Natural killer cell treated with Interleukin-12 subunit alpha and Interleukin-12 subunit beta and Interleukin-15 and Interleukin-18, amount 100 ng/mL, for 72 hours (primary cell): Measurements from ENCODE around the gene CHKA. TPM values are rescaled to one million over a fixed set of nuclear protein-coding genes. Genes with fewer than 3 reads are reported as not detected.

ENCODE experiments used
- ATAC-seq, 2 donors: fragments of 150-1000 bp; cut with Tn5 transposase in 1 of 2; sonication (Bioruptor Pico), chemical (Tn5 transposase) in 1 of 2; 2 replicates each; pipeline ENCODE4 v1.10.0; 2021
- DNase-seq: peaks from one replicate; pipeline ENCODE4 v3.0.0; 2022; ENCODE audit warnings: low spot score
- H3K27ac Mint-ChIP-seq, 2 donors: 1 replicate in 1 of 2; 2 replicates in 1 of 2; pipeline ENCODE4 v1.8.0; 2022; ENCODE audit warnings: mixed read lengths in 2 of 2, mild to moderate bottlenecking in 1 of 2, moderate library complexity in 1 of 2
- H3K27me3 Mint-ChIP-seq, 2 donors: 1 replicate in 1 of 2; 2 replicates in 1 of 2; pipeline ENCODE4 v1.8.0; 2022; ENCODE audit warnings: mixed read lengths in 2 of 2
- H3K36me3 Mint-ChIP-seq: one replicate; pipeline ENCODE4 v1.8.0; 2022; ENCODE audit warnings: mixed read lengths
- H3K4me1 Mint-ChIP-seq, 2 donors: 1 replicate in 1 of 2; 2 replicates in 1 of 2; pipeline ENCODE4 v1.8.0; 2022; ENCODE audit warnings: low read depth in 2 of 2, mixed read lengths in 2 of 2, mild to moderate bottlenecking in 1 of 2
- H3K4me3 Mint-ChIP-seq: one replicate; pipeline ENCODE4 v1.8.0; 2022; ENCODE audit warnings: mixed read lengths
- H3K9me3 Mint-ChIP-seq: 2 replicates; pipeline ENCODE4 v1.8.0; 2022; ENCODE audit warnings: mixed read lengths
- total RNA-seq, 2 donors: library from RNA; stranded (reverse); gene quantifications; one replicate each; pipeline ENCODE4 v1.2.3, GENCODE V29; 2022

Gene CHKA
- total RNA-seq, 2 donors from 2014 or later: 10.6 to 34.9 TPM

DNA sequence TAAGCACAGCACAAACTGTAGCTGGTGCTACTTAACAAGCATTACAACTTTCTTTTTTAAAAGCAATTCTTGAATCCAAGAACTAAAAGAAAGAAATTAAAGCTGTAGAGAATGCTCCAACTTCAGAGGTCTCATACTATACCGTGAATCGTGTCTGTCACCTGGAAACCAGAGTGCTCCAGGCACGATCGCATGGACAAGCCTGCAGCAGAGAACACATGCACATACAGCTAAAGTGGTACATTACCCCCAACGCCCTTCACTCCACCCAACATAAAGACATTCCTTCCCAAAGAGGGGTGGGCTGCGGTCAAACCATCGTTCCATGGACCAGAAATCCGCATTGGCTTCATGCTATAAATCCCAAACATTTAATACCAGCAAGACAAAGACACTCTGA, 31.5 kb downstream of the CHKA start:
- Mint-ChIP-seq H3K4me1 (peaks cover 16% of the 10 kb centered on the region in 2 donors), H3K36me3 (no peaks in the 10 kb centered on the region), H3K27me3 (no peaks in the 10 kb centered on the region), H3K27ac (peak overlapping the region; percentile 62 to 88), H3K9me3 (no peaks in the 10 kb centered on the region), H3K4me3 (no peak overlapping the region)
- ATAC-seq (no peak), DNase-seq (no peak)

DNA sequence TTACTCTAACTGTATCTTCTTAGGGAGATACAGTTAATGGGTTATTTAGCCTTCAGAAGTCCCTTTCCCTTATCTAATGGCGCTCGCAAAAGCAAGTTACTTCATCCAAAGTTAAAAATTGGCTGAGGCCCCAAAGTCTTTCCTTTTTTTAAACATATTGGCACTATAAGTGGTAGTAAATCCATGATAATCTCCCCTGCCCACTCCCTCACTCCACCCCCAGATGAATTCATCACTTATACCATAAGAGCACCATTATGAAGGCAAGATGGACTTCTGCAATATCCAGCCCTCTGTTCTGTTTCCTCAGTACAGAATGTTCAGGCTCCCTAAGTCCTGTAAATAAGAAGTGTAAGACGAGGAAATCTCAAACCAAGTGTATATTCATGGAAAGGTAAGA, 37.7 kb downstream of the CHKA start:
- Mint-ChIP-seq H3K4me3 (no peak overlapping the region), H3K27me3 (no peaks in the 10 kb centered on the region), H3K4me1 (peaks cover 0 to 2% of the 10 kb centered on the region in 2 donors), H3K36me3 (no peaks in the 10 kb centered on the region), H3K27ac (no peak overlapping the region), H3K9me3 (no peaks in the 10 kb centered on the region)
- ATAC-seq (no peak), DNase-seq (no peak)

DNA sequence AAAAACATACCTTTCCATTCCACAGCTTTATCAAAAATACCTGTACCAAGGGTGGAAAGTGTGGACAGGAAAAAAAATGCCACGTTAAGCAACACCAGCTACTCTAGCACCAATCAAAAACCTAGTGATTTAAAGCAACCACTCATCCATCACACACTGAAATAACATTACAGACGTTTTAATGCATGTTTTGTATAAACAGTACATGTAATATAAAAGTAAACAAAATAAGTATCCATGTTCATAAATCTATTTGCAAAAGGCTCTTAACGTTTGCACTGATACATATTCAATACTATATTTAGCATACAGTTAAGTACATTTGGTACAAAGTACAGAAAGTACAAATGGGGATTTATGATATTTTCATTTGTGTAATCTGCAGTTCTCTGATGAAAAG, 38.7 kb downstream of the CHKA start:
- DNase-seq (no peak), ATAC-seq (no peak)
- no peaks in the 10 kb centered on the region for H3K9me3 Mint-ChIP-seq
- H3K4me3 Mint-ChIP-seq: no peak overlapping the region
- no peaks in the 10 kb centered on the region for H3K27me3 Mint-ChIP-seq
- H3K36me3 Mint-ChIP-seq: no peaks in the 10 kb centered on the region
- no peak overlapping the region for H3K27ac Mint-ChIP-seq
- peaks cover 6 to 8% of the 10 kb centered on the region in 2 donors for H3K4me1 Mint-ChIP-seq

DNA sequence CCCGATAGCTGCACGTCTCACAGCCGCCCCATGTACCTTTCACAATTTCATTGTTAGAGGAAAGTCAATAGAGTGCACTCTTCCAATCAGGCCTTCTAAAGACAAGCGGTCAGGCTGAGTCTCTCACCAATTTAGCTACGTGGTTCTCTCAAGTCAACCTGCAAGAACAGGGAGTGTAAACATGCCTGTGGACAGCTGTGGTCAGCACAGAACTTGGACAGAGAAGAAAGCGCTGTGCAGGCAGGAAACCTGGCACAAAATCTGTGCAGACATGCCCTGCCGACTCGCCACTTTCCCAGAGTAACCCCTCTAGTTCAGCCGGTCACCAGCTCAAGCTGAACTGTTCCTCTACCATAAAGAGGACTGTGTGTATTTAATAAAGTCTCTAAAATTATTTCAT, 39.5 kb downstream of the CHKA start:
- ATAC-seq (no peak), DNase-seq (no peak)
- Mint-ChIP-seq H3K36me3 (no peaks in the 10 kb centered on the region), H3K4me1 (peaks cover 8 to 12% of the 10 kb centered on the region in 2 donors), H3K9me3 (no peaks in the 10 kb centered on the region), H3K27me3 (no peaks in the 10 kb centered on the region), H3K4me3 (no peak overlapping the region), H3K27ac (no peak overlapping the region)

DNA sequence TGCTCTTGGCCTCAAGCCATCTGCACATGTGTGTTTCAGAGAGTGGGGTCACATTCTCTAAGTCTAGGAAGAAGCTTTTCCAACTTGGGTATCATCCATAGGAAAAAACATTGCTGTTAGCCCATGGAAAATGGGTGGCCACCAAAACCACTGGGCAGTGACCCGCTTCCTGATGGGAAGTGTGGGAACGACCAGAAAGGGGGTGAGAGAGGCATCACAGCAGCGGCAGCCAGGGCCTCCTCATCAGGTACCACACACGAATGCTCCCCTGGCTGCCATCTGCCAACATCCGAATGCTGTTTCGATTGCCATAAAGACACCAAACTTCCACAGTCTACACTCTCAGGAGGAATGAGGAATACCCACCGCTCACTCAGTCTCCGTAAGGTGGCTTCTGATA, 40.3 kb downstream of the CHKA start:
- no peak overlapping the region for H3K27ac Mint-ChIP-seq
- H3K36me3 Mint-ChIP-seq: no peaks in the 10 kb centered on the region
- ATAC-seq: no peak
- H3K4me1 Mint-ChIP-seq: peaks cover 8 to 12% of the 10 kb centered on the region in 2 donors
- no peak overlapping the region for H3K4me3 Mint-ChIP-seq
- H3K9me3 Mint-ChIP-seq: no peaks in the 10 kb centered on the region
- no peak for DNase-seq
- H3K27me3 Mint-ChIP-seq: no peaks in the 10 kb centered on the region

DNA sequence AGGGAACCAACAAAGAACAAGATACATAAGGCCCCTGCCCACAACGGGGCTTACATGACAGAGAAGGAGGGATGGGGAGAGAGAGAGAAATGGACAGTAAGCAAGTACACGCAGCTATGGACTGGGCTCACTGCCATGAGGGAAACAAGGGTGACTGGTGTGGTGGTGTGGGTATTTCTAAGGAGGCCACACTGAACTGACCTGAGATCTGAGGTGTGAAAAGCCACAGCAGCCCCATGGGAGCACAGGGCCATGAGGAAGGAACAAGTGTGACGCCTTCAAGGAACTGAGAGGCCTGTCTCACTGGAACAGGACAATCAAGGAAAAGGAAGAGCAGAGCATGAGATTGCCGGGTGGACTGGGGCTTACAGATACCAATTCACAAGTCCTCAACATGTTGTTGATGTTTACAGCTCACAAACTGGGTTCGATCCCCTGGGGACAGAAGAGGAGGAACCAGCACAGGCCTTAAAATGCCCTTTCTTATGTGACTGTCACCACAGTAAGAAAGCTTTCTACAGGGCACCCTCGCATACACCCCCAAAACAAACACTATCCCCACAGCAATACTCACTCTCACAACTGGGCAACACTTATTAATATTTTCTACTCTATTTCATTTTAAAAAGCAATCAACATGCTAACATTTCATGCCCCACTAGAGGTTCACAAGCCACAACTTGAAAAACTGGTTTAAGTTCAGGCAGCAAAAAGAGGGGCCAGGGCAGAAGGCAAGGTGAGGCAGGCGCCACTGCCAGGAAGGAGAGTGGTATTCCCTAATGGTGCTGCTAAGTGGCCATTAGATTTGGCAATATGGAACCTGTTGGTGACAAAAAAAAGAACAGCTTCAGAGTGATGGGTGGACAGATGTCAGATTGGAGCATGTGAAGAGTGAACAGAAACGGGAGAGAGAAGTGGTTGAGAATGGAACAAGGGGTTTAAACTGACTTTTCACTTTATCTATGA, 43.3 kb downstream of the CHKA start:
- H3K27me3 Mint-ChIP-seq: no peaks in the 10 kb centered on the region
- no peak overlapping the region for H3K27ac Mint-ChIP-seq

DNA sequence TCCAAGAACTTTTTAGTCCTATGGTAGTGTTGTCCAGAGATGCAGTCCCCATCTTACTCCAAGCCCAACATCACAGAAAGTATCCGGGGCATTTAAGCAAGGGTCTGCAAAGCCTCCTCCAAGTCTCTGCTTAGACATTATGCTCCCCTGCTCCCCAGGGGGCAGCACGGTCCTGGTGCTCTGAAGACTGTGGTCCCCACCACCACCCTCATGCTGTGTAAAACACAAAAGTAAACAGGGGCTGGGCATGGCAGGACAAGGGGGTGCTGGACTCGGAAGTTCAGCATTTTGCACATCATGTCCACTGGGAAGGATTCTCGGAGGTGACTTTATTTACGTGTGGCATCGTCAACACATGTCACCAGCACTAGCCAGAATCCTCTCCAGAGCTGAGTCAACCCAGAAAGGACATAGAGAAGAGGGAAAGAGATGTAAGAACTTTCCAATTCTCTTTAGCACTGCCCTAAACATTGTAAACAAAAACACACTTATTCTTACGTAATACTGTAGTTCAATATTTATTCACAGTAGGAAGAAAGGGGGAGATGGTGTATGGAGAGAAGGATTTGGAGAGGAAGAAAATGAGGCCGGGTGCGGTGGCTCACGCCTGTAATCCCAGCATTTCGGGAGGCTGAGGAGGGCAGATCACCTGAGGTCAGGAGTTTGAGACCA, 44.7 kb downstream of the CHKA start:
- H3K9me3 Mint-ChIP-seq: no peaks in the 10 kb centered on the region
- H3K27me3 Mint-ChIP-seq: no peaks in the 10 kb centered on the region
- ATAC-seq: no peak
- H3K4me3 Mint-ChIP-seq: no peak overlapping the region
- no peak overlapping the region for H3K27ac Mint-ChIP-seq
- no peak for DNase-seq
- H3K36me3 Mint-ChIP-seq: no peaks in the 10 kb centered on the region
- H3K4me1 Mint-ChIP-seq: peaks cover 8 to 12% of the 10 kb centered on the region in 2 donors

More for the DNA sequence above, 43.3 kb downstream of the CHKA start:
- H3K4me3 Mint-ChIP-seq: no peak overlapping the region
- H3K4me1 Mint-ChIP-seq: peaks cover 8 to 12% of the 10 kb centered on the region in 2 donors
- H3K36me3 Mint-ChIP-seq: no peaks in the 10 kb centered on the region
- H3K9me3 Mint-ChIP-seq: no peaks in the 10 kb centered on the region
- ATAC-seq: peak in 1 of 2 donors; percentile 53
- no peak for DNase-seq

DNA sequence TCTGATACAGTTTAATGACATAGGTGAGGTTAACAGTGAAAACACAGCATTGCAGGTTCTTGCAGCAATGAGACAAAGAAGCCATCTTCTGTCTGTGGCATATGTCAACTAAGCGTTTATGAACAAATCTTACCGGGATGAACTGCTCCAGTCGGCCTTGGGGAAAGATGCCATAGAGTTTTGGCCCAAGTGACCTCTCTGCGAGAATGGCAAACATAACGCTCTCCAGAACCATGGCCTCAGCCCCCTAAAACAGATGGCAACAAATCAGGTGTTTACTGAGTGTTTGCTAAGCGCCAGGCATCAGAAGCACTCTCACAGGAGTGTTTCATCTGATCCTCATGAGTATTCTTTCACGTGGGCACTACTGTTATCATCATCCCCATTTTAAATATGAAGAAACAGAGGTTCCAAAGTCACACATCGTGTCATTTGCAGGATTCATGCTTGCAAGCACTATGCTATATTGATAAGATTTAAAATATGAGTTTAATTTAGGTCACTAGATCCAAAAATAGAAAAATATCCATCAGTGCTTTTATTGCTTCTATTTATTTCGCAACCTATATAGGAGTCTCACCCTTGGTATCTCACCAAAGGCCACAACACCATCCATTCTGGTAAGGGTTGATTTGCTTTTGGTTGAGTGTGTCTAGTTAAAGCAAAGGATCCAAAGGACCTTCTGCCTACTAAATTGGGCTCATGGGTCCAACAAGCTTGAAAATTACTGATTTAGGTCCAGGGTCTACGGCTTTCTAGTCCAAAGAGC, 46.4 kb downstream of the CHKA start:
- Mint-ChIP-seq H3K9me3 (no peaks in the 10 kb centered on the region), H3K36me3 (peaks cover 3% of the 10 kb centered on the region), H3K4me3 (no peak overlapping the region), H3K27ac (no peak overlapping the region), H3K4me1 (peaks cover 5 to 12% of the 10 kb centered on the region in 2 donors), H3K27me3 (no peaks in the 10 kb centered on the region)
- ATAC-seq (no peak), DNase-seq (no peak)

DNA sequence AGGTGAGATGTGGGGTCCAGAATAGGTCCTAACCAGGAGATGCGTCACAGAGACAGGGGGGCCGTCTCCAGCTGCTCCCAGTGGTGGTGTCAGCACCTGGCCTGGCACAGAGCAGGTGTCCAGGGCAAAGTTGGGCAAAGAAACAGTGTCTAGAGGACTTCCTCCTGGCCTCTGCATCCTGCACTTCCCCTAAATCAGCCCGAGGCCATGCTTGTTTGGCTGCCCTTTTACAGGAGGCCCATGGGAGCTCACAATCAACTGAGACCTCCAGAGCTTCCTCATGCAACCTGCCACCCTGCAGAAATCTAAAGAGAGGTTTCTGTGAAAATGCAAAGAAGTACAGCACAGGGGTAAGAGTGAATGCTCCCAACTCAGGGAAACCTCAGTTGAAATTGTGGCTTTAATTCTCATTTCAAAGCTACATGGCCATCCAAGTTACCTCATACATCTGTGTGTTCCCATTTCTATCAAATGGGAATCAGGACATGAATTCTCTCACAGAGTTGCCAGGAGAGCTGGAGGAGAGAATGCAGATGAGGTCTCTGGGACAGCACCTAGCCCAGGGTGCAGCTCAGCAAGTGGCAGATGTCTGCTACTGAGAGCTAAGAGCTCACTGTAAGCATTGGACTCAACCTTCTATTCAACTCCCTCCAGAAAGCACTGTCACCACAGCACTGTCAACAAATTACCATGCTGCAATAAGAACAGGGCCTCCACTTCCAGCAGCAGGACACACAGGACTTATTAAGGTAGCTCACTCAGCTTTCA, 49.7 kb downstream of the CHKA start:
- ATAC-seq (no peak), DNase-seq (no peak)
- no peaks in the 10 kb centered on the region for H3K27me3 Mint-ChIP-seq
- H3K36me3 Mint-ChIP-seq: peaks cover 5% of the 10 kb centered on the region
- H3K27ac Mint-ChIP-seq: no peak overlapping the region
- no peaks in the 10 kb centered on the region for H3K9me3 Mint-ChIP-seq
- H3K4me3 Mint-ChIP-seq: no peak overlapping the region
- H3K4me1 Mint-ChIP-seq: no peaks in the 10 kb centered on the region

DNA sequence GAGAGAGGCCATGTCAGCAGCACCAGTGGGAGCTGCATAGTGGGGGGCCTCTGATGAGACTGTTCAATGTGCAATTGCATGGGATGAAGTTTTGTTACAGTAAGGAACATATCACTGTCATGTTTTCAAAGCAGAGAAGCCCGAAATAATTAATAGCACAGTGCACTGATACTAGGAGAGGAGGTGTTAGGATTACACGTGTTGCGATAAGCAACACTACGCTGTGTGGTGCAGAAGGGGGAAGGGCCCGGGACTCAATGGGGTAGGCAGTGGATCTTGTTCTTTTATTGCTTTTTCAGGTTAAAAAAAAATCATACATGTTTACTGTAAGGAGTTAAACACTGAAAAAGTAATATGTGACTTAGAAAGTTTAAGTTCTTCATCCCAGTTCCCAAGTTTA, 53.2 kb downstream of the CHKA start:
- H3K27ac Mint-ChIP-seq: no peak overlapping the region
- no peak for ATAC-seq
- no peak for DNase-seq
- H3K27me3 Mint-ChIP-seq: no peaks in the 10 kb centered on the region
- no peak overlapping the region for H3K4me3 Mint-ChIP-seq
- H3K36me3 Mint-ChIP-seq: peaks cover 5% of the 10 kb centered on the region
- no peaks in the 10 kb centered on the region for H3K4me1 Mint-ChIP-seq
- no peaks in the 10 kb centered on the region for H3K9me3 Mint-ChIP-seq

DNA sequence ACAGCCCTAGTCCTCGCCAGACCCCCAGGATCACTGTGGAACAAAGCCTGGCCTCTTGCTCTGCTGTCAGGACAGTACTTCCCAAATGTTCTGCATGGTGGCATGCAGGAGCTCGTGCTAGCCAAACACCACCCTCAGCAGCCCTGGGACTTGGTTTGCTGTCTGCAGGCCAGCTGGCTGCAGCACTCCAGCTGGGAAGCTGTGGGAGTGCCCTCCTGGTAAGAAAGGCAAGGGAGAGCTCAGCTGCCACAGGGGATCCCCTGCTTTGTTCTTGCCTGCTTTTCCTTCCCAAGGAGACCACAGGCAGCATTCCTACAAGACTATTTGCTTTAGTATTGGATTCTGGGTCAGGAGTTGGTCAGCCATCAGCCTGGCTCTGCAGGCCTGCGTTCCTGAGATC, 54.4 kb downstream of the CHKA start:
- Mint-ChIP-seq H3K36me3 (peaks cover 5% of the 10 kb centered on the region), H3K4me1 (no peaks in the 10 kb centered on the region), H3K9me3 (no peaks in the 10 kb centered on the region), H3K27ac (no peak overlapping the region), H3K4me3 (no peak overlapping the region), H3K27me3 (no peaks in the 10 kb centered on the region)
- ATAC-seq: no peak
- DNase-seq: no peak

DNA sequence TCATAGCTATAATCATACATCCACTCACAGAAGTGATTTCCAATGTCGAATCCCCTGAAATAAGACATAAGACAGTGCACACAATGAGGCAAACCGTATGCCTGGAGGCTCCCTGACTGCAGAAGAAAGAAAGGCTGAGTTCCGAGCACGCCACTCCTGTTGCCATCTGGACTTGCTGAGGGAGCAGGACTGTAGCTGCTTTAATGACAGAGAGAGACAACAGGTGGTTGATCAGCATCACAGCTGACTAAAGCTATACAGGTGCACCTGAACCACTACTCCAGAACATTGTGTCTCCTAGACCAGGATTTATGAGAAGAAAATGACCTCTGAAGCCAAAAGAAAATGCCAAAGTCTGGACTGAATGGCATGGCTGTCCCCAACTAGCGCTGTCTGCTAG, 55.3 kb downstream of the CHKA start:
- DNase-seq (no peak), ATAC-seq (no peak)
- Mint-ChIP-seq H3K9me3 (no peaks in the 10 kb centered on the region), H3K27me3 (no peaks in the 10 kb centered on the region), H3K4me3 (no peak overlapping the region), H3K4me1 (no peaks in the 10 kb centered on the region), H3K36me3 (peaks cover 5% of the 10 kb centered on the region), H3K27ac (no peak overlapping the region)

DNA sequence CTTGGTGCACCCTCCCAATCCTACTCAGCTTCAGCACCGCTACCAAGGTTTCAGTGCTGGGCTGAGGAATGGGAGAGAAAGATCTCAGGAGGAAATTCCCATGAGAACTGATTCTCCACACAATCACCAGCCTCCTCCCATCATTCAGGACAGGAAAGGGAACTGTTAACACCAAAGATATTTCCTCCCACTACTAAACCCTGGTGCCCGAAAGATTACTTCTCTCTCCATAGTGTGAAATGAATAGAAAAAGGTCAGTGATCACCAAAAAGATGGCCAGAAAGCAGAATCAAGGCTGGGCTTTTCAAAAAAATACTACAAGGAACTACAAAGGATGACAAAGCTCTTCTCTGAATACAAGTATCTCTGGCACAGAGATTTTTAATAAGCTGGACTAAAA, 56.3 kb downstream of the CHKA start:
- no peak for ATAC-seq

More for the DNA sequence above, 56.3 kb downstream of the CHKA start:
- Mint-ChIP-seq H3K27ac (no peak overlapping the region), H3K4me1 (no peaks in the 10 kb centered on the region), H3K27me3 (no peaks in the 10 kb centered on the region), H3K4me3 (no peak overlapping the region), H3K9me3 (no peaks in the 10 kb centered on the region), H3K36me3 (peaks cover 3% of the 10 kb centered on the region)
- DNase-seq: no peak
